K562 (cell line): Measurements from ENCODE around the gene BOLA1. TPM values are rescaled to one million over a fixed set of nuclear protein-coding genes. Genes with fewer than 3 reads are reported as not detected.

Experiments used
- ARHGAP35 ChIP-seq: fragments of 450-650 bp; IDR thresholded peaks from 2 replicates; pipeline ENCODE4 v1.6.1; 2018; ENCODE audit not compliant: partially characterized antibody
- ASH1L ChIP-seq: fragments of 450-650 bp; IDR thresholded peaks from 2 replicates; pipeline ENCODE4 v1.6.1; 2018; ENCODE audit warnings: borderline replicate concordance, mild to moderate bottlenecking, low read depth; ENCODE audit not compliant: partially characterized antibody
- CBX8 ChIP-seq: fragments of 200-600 bp; sonication (generic); IDR thresholded peaks from 2 replicates; pipeline ENCODE4 v1.6.1; 2012; ENCODE audit warnings: borderline replicate concordance, mixed run types, low read depth, mild to moderate bottlenecking, moderate library complexity, mixed read lengths, low read length, control low read depth, inconsistent platforms; ENCODE audit not compliant: poor library complexity, severe bottlenecking; ENCODE audit errors: extremely low read depth
- CREBBP ChIP-seq: IDR thresholded peaks from one replicate; pipeline ENCODE4 v1.6.1; 2012; ENCODE audit warnings: low read depth, mild to moderate bottlenecking, control low read depth, inconsistent platforms, low read length
- E2F5 ChIP-seq: sonication (generic); formaldehyde crosslinking; IDR thresholded peaks from 2 replicates; pipeline ENCODE4 v1.8.0; 2022; ENCODE audit warnings: mild to moderate bottlenecking, missing genetic modification reagents
- MAZ ChIP-seq, 2 experiments: fragments of 450-650 bp in 1 of 2; sonication (generic) in 1 of 2; formaldehyde crosslinking; IDR thresholded peaks in 1 of 2; conservative IDR thresholded peaks in 1 of 2; 2 replicates each; pipeline versions ENCODE4 v1.4.0 to v1.5.0; 2020; ENCODE audit warnings: mild to moderate bottlenecking in 1 of 2, missing genetic modification reagents in 1 of 2
- NFATC3 ChIP-seq: fragments of 450-650 bp; IDR thresholded peaks from 2 replicates; pipeline ENCODE4 v1.6.1; 2017; ENCODE audit warnings: mild to moderate bottlenecking
- NR3C1 ChIP-seq: sonication (generic); formaldehyde crosslinking; IDR thresholded peaks from 2 replicates; pipeline ENCODE4 v1.8.1; 2022; ENCODE audit warnings: missing genetic modification reagents
- PRMT5 ChIP-seq: sonication (generic); formaldehyde crosslinking; IDR thresholded peaks from 2 replicates; pipeline ENCODE4 v1.5.0; 2020; ENCODE audit warnings: missing genetic modification reagents
- RBM14 ChIP-seq: fragments of 200-400 bp; formaldehyde crosslinking; IDR thresholded peaks from 2 replicates; pipeline ENCODE4 v1.6.1; 2018; ENCODE audit warnings: low read depth, mild to moderate bottlenecking, low read length, moderate library complexity, borderline replicate concordance; ENCODE audit not compliant: insufficient read depth
- SUPT5H ChIP-seq: fragments of 450-650 bp; IDR thresholded peaks from 2 replicates; pipeline ENCODE4 v1.6.1; 2016
- THRB ChIP-seq: fragments of 450-650 bp; formaldehyde crosslinking; conservative IDR thresholded peaks from 2 replicates; pipeline ENCODE4 v1.4.0; 2022; ENCODE audit warnings: mild to moderate bottlenecking, missing genetic modification characterization
- ZFP30 ChIP-seq: fragments of 250-450 bp; sonication (Bioruptor Pico); IDR thresholded peaks from 2 replicates; pipeline ENCODE4 v1.8.0; 2022; ENCODE audit warnings: moderate library complexity, mild to moderate bottlenecking, inconsistent platforms, borderline replicate concordance
- ZFP91 ChIP-seq: sonication (generic); formaldehyde crosslinking; IDR thresholded peaks from 2 replicates; pipeline ENCODE4 v1.8.0; 2022; ENCODE audit warnings: mild to moderate bottlenecking, missing genetic modification reagents
- ZNF274 ChIP-seq: IDR thresholded peaks from 2 replicates; pipeline ENCODE4 v1.6.1; 2011; ENCODE audit warnings: low read depth, mild to moderate bottlenecking, low read length, moderate library complexity, borderline replicate concordance
- ZNF3 ChIP-seq: fragments of 250-450 bp; sonication (Bioruptor Pico); IDR thresholded peaks from 2 replicates; pipeline ENCODE4 v1.5.0; 2021; ENCODE audit warnings: mild to moderate bottlenecking, moderate library complexity
- polyA plus RNA-seq, 8 experiments: library from polyadenylated mRNA; depleted of rRNA in 4 of 8; stranded (reverse) in 5 of 8; unstranded in 3 of 8; fragments of >200 nt; fragmentation: Nextera tagmentation in 2 of 8; fragmentation: Illumina TruSeq in 1 of 8; extraction: Ambion mirVana in 2 of 8; extraction: Trizol in 1 of 8; gene quantifications; 2 replicates each; pipeline versions ENCODE4 v1.2.1 to v1.2.3, GENCODE V29; 2011 to 2014; ENCODE audit warnings: inconsistent platforms in 1 of 8, missing spikeins in 1 of 8
- total RNA-seq, 7 experiments: library from RNA; depleted of rRNA in 6 of 7; stranded (reverse); fragments of >200 nt in 6 of 7; fragmentation: Illumina TruSeq in 2 of 7; extraction: Trizol in 2 of 7; gene quantifications; 2 replicates each; pipeline versions ENCODE4 v1.2.1 to v1.2.3, GENCODE V29; 2011 to 2021; ENCODE audit warnings: low replicate concordance in 1 of 7
- TF ChIP-seq, protein P1 (sequence below): fragments of 250-450 bp; sonication (Bioruptor Pico); IDR thresholded peaks from 2 replicates; pipeline ENCODE4 v1.8.0; 2022; ENCODE audit warnings: moderate library complexity, mild to moderate bottlenecking, inconsistent platforms
- TF ChIP-seq, protein P2 (sequence below): fragments of 150-350 bp; conservative IDR thresholded peaks from 2 replicates; pipeline ENCODE4 v1.6.1; 2014; ENCODE audit warnings: low read length

The BOLA1 gene
- total and polyA plus RNA-seq, 9 of the 15 experiments (the other 6 are each of a cell fraction or from before 2014, with no cell fraction given) = 0.18 to 1.2 (median 0.40) TPM; not detected in 2

GRCh38 chr1:149899460-149900284 lies at the start of gene BOLA1 (continued):
- TF ChIP-seq SUPT5H (no peak), ZFP91 (CRISPR knock-in tag) (no peak), RBM14 (no peak), THRB (no peak), ZNF3 (CRISPR knock-in tag) (no peak), ZFP30 (CRISPR knock-in tag) (no peak), E2F5 (no peak), NR3C1 (CRISPR knock-in tag) (no peak), ARHGAP35 (no peak), MAZ (CRISPR knock-in tag; conservative IDR thresholded peaks at IDR 0.05 in 1 of 2, IDR thresholded peaks at IDR 0.05 in 1 of 2) (no peak), ZNF274 (no peak), CBX8 (no peak), CREBBP (no peak), ASH1L (no peak), NFATC3 (no peak), PRMT5 (CRISPR knock-in tag) (no peak)
- TF ChIP-seq, protein P1, sequence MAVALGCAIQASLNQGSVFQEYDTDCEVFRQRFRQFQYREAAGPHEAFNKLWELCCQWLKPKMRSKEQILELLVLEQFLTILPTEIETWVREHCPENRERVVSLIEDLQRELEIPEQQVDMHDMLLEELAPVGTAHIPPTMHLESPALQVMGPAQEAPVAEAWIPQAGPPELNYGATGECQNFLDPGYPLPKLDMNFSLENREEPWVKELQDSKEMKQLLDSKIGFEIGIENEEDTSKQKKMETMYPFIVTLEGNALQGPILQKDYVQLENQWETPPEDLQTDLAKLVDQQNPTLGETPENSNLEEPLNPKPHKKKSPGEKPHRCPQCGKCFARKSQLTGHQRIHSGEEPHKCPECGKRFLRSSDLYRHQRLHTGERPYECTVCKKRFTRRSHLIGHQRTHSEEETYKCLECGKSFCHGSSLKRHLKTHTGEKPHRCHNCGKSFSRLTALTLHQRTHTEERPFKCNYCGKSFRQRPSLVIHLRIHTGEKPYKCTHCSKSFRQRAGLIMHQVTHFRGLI = no peak
- TF ChIP-seq, protein P2, sequence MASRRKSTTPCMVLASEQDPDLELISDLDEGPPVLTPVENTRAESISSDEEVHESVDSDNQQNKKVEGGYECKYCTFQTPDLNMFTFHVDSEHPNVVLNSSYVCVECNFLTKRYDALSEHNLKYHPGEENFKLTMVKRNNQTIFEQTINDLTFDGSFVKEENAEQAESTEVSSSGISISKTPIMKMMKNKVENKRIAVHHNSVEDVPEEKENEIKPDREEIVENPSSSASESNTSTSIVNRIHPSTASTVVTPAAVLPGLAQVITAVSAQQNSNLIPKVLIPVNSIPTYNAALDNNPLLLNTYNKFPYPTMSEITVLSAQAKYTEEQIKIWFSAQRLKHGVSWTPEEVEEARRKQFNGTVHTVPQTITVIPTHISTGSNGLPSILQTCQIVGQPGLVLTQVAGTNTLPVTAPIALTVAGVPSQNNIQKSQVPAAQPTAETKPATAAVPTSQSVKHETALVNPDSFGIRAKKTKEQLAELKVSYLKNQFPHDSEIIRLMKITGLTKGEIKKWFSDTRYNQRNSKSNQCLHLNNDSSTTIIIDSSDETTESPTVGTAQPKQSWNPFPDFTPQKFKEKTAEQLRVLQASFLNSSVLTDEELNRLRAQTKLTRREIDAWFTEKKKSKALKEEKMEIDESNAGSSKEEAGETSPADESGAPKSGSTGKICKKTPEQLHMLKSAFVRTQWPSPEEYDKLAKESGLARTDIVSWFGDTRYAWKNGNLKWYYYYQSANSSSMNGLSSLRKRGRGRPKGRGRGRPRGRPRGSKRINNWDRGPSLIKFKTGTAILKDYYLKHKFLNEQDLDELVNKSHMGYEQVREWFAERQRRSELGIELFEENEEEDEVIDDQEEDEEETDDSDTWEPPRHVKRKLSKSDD = no peak
